ENCODE measurements around the gene GALNT2.

DNA sequence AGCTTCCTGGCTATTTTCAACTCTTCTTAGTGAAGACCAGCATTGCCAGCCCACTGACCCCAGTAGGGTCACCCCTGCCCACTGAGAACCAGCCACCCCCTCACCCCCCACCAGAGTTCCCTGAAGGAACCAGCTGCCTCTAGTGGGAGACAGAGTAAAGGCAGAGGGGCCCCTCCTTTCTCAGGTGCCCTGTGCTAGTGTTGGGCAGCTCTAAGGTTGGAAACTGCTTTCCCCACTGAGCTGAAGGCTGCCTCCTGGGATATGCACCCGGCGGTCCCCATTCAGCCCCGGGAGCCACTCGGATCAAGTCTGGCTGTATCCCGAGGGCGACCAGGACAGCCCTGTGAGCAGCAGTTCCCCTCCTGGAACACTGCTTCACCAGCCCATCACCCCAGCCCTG, 248.1 kb downstream of the GALNT2 start:
- TF ChIP-seq, protein P1, sequence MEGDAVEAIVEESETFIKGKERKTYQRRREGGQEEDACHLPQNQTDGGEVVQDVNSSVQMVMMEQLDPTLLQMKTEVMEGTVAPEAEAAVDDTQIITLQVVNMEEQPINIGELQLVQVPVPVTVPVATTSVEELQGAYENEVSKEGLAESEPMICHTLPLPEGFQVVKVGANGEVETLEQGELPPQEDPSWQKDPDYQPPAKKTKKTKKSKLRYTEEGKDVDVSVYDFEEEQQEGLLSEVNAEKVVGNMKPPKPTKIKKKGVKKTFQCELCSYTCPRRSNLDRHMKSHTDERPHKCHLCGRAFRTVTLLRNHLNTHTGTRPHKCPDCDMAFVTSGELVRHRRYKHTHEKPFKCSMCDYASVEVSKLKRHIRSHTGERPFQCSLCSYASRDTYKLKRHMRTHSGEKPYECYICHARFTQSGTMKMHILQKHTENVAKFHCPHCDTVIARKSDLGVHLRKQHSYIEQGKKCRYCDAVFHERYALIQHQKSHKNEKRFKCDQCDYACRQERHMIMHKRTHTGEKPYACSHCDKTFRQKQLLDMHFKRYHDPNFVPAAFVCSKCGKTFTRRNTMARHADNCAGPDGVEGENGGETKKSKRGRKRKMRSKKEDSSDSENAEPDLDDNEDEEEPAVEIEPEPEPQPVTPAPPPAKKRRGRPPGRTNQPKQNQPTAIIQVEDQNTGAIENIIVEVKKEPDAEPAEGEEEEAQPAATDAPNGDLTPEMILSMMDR (IDR thresholded peaks at IDR 0.05): no peak
- TF ChIP-seq POLR2AphosphoS5 (IDR thresholded peaks at IDR 0.05): no peak
- TF ChIP-seq EP300 (IDR thresholded peaks at IDR 0.05): no peak
- no peak for TF ChIP-seq POLR2A (IDR thresholded peaks at IDR 0.05)
